ENCODE measurements around the gene IBA57.

IBA57 gene

DNA sequence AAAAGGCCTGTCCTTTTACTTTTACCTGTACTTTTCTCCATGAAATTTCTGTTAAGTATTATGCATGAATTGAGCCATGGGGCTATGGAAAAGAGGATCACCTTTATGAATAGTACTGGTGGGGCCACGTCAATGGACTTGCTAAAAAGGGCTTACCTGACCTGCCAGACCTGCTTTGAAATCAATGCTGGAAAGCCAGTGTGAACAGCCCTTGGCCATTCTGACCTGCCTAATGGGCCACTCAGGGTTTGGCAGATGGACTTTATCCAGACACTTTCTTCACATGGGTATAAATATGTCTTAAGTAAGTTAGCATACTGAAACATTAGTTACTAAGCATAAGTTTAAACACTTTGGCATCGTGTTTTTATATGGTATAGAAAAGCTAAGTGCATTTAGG lies 33.8 kb upstream of the IBA57 start:
- Histone ChIP-seq H2AFZ (ENCODE audit: insufficient read depth, low read length, poor library complexity) (no peak overlapping the region), H3K23ac (ENCODE audit: low read length) (no peak overlapping the region), H3K4me2 (ENCODE audit: low read length) (no peak overlapping the region), H3K14ac (ENCODE audit: low read length) (no peak overlapping the region), H4K12ac (ENCODE audit: low read depth, low read length) (no peak overlapping the region), H4K91ac (ENCODE audit: low read depth, low read length) (peak overlapping the region; percentile 21), H3K9ac (ENCODE audit: low read length) (no peak overlapping the region), H3K9me3 (ENCODE audit: insufficient read depth, low read depth, low read length) (peaks cover 3% of the 10 kb centered on the region), H2BK120ac (ENCODE audit: insufficient read depth, low read length, poor library complexity) (no peak overlapping the region), H4K8ac (ENCODE audit: low read depth, low read length) (no peak overlapping the region), H3K27ac (ENCODE audit: low read depth, low read length) (no peak overlapping the region), H2BK12ac (ENCODE audit: low read length) (no peak overlapping the region), H3K18ac (ENCODE audit: low read length) (no peak overlapping the region), H2BK5ac (ENCODE audit: low read depth, low read length, poor library complexity) (peak overlapping the region; percentile 10), H3K27me3 (ENCODE audit: insufficient read depth, low read length) (no peaks in the 10 kb centered on the region), H3K4me3 (ENCODE audit: low read depth, low read length) (no peak overlapping the region), H3K4me1 (ENCODE audit: control insufficient read depth in 1 of 2, insufficient read depth in 2 of 2, low read length in 2 of 2) (peaks cover 0 to 3% of the 10 kb centered on the region in 2 experiments), H2AK5ac (ENCODE audit: low read length) (no peak overlapping the region), H3K79me2 (ENCODE audit: control insufficient read depth, insufficient read depth, low read length, poor library complexity) (no peaks in the 10 kb centered on the region), H3K4ac (ENCODE audit: low read depth, low read length) (no peak overlapping the region), H3K79me1 (ENCODE audit: low read length) (no peaks in the 10 kb centered on the region), H3K36me3 (ENCODE audit: control insufficient read depth in 1 of 2, insufficient read depth in 2 of 2, low read length in 2 of 2) (no peaks in the 10 kb centered on the region)
- peak in 1 of 2 donors; percentile 30 for DNase-seq
- no CpG with 5 or more reads among the region's 2 CpGs for WGBS (ENCODE audit: extremely low coverage, insufficient coverage, insufficient read length)

DNA sequence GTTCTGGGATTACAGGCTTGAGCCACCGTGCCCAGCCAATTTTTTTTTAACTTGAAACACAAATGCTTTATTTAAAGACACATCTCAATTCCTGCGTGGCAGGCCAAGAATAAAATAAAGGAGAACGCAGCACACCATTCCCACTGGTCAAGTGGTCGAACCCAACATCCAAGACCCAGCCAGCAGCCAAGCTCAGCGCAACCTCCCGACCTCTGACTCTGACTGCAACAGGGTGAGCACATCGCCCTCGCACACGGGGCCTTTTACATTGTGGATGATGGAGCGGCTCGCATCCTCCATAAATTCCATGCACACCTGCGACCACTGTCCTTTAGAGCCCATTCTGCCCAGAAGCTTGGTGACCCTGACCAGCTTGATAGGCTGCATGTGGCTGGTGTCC lies 31.0 kb upstream of the IBA57 start:
- Histone ChIP-seq H4K8ac (ENCODE audit: low read depth, low read length) (no peak overlapping the region), H4K91ac (ENCODE audit: low read depth, low read length) (no peak overlapping the region), H3K9ac (ENCODE audit: low read length) (no peak overlapping the region), H3K27ac (ENCODE audit: low read depth, low read length) (no peak overlapping the region), H2BK12ac (ENCODE audit: low read length) (no peak overlapping the region), H3K23ac (ENCODE audit: low read length) (no peak overlapping the region), H3K4me1 (ENCODE audit: control insufficient read depth in 1 of 2, insufficient read depth in 2 of 2, low read length in 2 of 2) (peaks cover 0 to 3% of the 10 kb centered on the region in 2 experiments), H2BK5ac (ENCODE audit: low read depth, low read length, poor library complexity) (no peak overlapping the region), H4K12ac (ENCODE audit: low read depth, low read length) (no peak overlapping the region), H3K14ac (ENCODE audit: low read length) (no peak overlapping the region), H3K4me3 (ENCODE audit: low read depth, low read length) (no peak overlapping the region), H3K4ac (ENCODE audit: low read depth, low read length) (no peak overlapping the region), H2BK120ac (ENCODE audit: insufficient read depth, low read length, poor library complexity) (no peak overlapping the region), H3K36me3 (ENCODE audit: control insufficient read depth in 1 of 2, insufficient read depth in 2 of 2, low read length in 2 of 2) (no peaks in the 10 kb centered on the region), H3K4me2 (ENCODE audit: low read length) (no peak overlapping the region), H3K9me3 (ENCODE audit: insufficient read depth, low read depth, low read length) (peaks cover 3% of the 10 kb centered on the region), H3K27me3 (ENCODE audit: insufficient read depth, low read length) (no peaks in the 10 kb centered on the region), H2AK5ac (ENCODE audit: low read length) (no peak overlapping the region), H3K79me1 (ENCODE audit: low read length) (peaks cover 3% of the 10 kb centered on the region), H3K18ac (ENCODE audit: low read length) (no peak overlapping the region), H2AFZ (ENCODE audit: insufficient read depth, low read length, poor library complexity) (no peak overlapping the region), H3K79me2 (ENCODE audit: control insufficient read depth, insufficient read depth, low read length, poor library complexity) (no peaks in the 10 kb centered on the region)
- no peak for DNase-seq
- WGBS (ENCODE audit: extremely low coverage, insufficient coverage, insufficient read length) = no CpG with 5 or more reads among the region's 12 CpGs

DNA sequence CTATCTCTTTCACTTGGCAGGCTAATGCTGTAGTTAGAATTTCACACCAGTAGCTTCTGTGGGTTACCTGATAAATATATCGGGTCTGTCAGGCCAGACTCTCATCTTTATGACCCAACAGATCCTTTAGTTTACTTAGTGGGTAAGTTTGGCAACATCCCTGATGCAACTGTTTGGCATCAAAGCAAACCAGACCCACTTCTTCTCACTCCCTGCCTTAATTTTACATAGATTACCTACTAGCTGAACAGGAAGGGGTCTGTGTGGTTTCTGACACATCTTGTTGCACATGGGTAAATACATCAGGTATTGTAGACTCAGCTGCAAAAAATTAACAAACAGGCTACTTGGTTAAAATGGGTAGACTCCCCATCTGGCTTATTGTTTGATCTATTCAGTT lies 28.7 kb upstream of the IBA57 start:
- Histone ChIP-seq H2BK5ac (ENCODE audit: low read depth, low read length, poor library complexity) (no peak overlapping the region), H2BK12ac (ENCODE audit: low read length) (no peak overlapping the region), H2AK5ac (ENCODE audit: low read length) (no peak overlapping the region), H3K79me1 (ENCODE audit: low read length) (peaks cover 10% of the 10 kb centered on the region), H3K79me2 (ENCODE audit: control insufficient read depth, insufficient read depth, low read length, poor library complexity) (peaks cover 17% of the 10 kb centered on the region), H4K8ac (ENCODE audit: low read depth, low read length) (no peak overlapping the region), H4K91ac (ENCODE audit: low read depth, low read length) (no peak overlapping the region), H3K23ac (ENCODE audit: low read length) (no peak overlapping the region), H3K9ac (ENCODE audit: low read length) (no peak overlapping the region), H3K4ac (ENCODE audit: low read depth, low read length) (no peak overlapping the region), H3K27me3 (ENCODE audit: insufficient read depth, low read length) (no peaks in the 10 kb centered on the region), H3K18ac (ENCODE audit: low read length) (no peak overlapping the region), H3K4me2 (ENCODE audit: low read length) (no peak overlapping the region), H3K4me1 (ENCODE audit: control insufficient read depth in 1 of 2, insufficient read depth in 2 of 2, low read length in 2 of 2) (peaks cover 9 to 13% of the 10 kb centered on the region in 2 experiments), H4K12ac (ENCODE audit: low read depth, low read length) (no peak overlapping the region), H2BK120ac (ENCODE audit: insufficient read depth, low read length, poor library complexity) (no peak overlapping the region), H3K4me3 (ENCODE audit: low read depth, low read length) (no peak overlapping the region), H3K9me3 (ENCODE audit: insufficient read depth, low read depth, low read length) (peaks cover 3% of the 10 kb centered on the region), H3K14ac (ENCODE audit: low read length) (no peak overlapping the region), H3K27ac (ENCODE audit: low read depth, low read length) (no peak overlapping the region), H3K36me3 (ENCODE audit: control insufficient read depth in 1 of 2, insufficient read depth in 2 of 2, low read length in 2 of 2) (peaks cover 5% of the 10 kb centered on the region in 2 experiments), H2AFZ (ENCODE audit: insufficient read depth, low read length, poor library complexity) (no peak overlapping the region)
- no CpG with 5 or more reads among the region's 1 CpG for WGBS (ENCODE audit: extremely low coverage, insufficient coverage, insufficient read length)
- no peak for DNase-seq

DNA sequence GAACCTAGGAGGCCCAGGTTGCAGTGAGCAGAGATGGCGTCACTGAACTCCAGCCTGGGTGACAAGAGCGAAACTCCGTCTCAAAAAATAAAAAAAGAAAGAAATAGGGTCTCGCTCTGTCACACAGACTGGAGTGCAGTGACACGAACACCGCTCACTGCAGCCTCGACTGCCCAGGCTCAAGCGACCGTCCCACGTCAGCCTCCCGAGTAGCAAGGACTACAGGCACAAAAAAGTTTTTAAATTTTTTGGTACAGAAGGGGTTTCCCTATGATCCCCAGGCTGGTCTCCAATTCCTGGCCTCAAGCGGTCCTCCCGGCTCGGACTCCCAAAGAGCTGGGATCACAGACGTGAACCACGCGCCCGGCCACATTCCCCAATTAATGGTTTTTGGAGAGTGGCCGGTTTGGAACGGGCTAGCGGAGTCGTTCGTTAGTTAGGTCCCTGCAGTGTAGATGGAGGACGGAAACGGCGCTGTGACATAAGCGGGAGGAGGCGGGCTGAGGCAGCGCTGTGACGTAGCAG lies 26.1 kb upstream of the IBA57 start:
- Histone ChIP-seq H3K4ac (ENCODE audit: low read depth, low read length) (peak overlapping the region; percentile 72), H2BK12ac (ENCODE audit: low read length) (no peak overlapping the region), H3K14ac (ENCODE audit: low read length) (peak overlapping the region; percentile 84), H2AK5ac (ENCODE audit: low read length) (no peak overlapping the region), H3K27me3 (ENCODE audit: insufficient read depth, low read length) (no peaks in the 10 kb centered on the region), H2BK120ac (ENCODE audit: insufficient read depth, low read length, poor library complexity) (peak overlapping the region; percentile 61), H4K91ac (ENCODE audit: low read depth, low read length) (peak overlapping the region; percentile 79), H3K4me2 (ENCODE audit: low read length) (peak overlapping the region; percentile 68), H4K12ac (ENCODE audit: low read depth, low read length) (peak overlapping the region; percentile 78), H3K23ac (ENCODE audit: low read length) (no peak overlapping the region), H4K8ac (ENCODE audit: low read depth, low read length) (peak overlapping the region; percentile 94), H3K4me3 (ENCODE audit: low read depth, low read length) (peak overlapping the region; percentile 67), H3K9me3 (ENCODE audit: insufficient read depth, low read depth, low read length) (peaks cover 5% of the 10 kb centered on the region), H3K27ac (ENCODE audit: low read depth, low read length) (peak overlapping the region; percentile 59), H3K4me1 (ENCODE audit: control insufficient read depth in 1 of 2, insufficient read depth in 2 of 2, low read length in 2 of 2) (peaks cover 9 to 20% of the 10 kb centered on the region in 2 experiments), H3K36me3 (ENCODE audit: control insufficient read depth in 1 of 2, insufficient read depth in 2 of 2, low read length in 2 of 2) (peaks cover 10 to 15% of the 10 kb centered on the region in 2 experiments), H2BK5ac (ENCODE audit: low read depth, low read length, poor library complexity) (no peak overlapping the region), H3K18ac (ENCODE audit: low read length) (peak overlapping the region; percentile 72), H2AFZ (ENCODE audit: insufficient read depth, low read length, poor library complexity) (peak overlapping the region; percentile 74), H3K9ac (ENCODE audit: low read length) (peak overlapping the region; percentile 18), H3K79me1 (ENCODE audit: low read length) (peaks cover 10% of the 10 kb centered on the region), H3K79me2 (ENCODE audit: control insufficient read depth, insufficient read depth, low read length, poor library complexity) (peaks cover 32% of the 10 kb centered on the region)
- DNase-seq = no peak
- no CpG with 5 or more reads among the region's 30 CpGs for WGBS (ENCODE audit: extremely low coverage, insufficient coverage, insufficient read length)
